GM12872 (cell line): ENCODE data around the gene MEOX2.

Experiments
- TF ChIP-seq, protein P1 (sequence below): IDR thresholded peaks from 3 replicates; pipeline ENCODE4 v1.5.1; 2011; ENCODE audit warnings: low read depth, mild to moderate bottlenecking, low read length, moderate library complexity; ENCODE audit not compliant: insufficient read depth

Gene MEOX2

DNA sequence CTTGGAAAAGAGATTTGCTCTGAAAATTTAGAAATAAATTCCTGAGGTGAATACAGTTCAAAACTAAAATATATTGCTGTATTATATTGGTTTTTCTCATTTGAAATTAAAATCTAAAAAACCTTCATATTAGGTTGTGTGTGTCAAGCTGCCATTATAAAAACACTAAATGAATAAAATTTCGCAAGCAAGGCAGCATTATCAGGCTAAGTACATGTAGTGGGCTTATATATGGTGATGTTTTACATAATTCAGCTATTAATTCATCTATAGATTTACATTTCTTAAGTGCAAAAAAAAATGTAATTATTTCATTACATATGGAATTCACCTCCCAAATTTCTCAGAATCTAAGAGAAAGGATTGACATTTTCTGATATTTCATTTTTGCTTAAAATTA, 5.3 kb downstream of the MEOX2 start:
- TF ChIP-seq, protein P1, sequence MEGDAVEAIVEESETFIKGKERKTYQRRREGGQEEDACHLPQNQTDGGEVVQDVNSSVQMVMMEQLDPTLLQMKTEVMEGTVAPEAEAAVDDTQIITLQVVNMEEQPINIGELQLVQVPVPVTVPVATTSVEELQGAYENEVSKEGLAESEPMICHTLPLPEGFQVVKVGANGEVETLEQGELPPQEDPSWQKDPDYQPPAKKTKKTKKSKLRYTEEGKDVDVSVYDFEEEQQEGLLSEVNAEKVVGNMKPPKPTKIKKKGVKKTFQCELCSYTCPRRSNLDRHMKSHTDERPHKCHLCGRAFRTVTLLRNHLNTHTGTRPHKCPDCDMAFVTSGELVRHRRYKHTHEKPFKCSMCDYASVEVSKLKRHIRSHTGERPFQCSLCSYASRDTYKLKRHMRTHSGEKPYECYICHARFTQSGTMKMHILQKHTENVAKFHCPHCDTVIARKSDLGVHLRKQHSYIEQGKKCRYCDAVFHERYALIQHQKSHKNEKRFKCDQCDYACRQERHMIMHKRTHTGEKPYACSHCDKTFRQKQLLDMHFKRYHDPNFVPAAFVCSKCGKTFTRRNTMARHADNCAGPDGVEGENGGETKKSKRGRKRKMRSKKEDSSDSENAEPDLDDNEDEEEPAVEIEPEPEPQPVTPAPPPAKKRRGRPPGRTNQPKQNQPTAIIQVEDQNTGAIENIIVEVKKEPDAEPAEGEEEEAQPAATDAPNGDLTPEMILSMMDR = no peak

DNA sequence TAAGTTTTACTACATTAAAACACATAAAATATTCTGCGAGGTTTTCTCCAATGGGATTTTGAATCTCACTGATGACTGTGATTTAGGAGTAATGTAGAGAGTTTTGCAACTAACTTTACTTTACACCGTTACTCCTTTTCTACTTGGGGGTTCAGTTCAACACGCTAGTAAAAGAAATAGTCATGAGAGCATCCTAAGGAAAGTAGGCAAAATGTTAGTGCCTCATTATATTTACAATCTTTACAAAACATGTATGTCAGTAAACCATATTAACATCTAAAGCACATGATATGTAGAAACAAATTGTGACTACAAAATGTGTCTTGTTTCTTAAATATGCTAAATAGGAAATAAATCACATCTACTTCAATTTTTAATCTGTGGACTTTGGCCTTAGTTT, 6.0 kb downstream of the MEOX2 start:
- TF ChIP-seq, protein P1 = no peak

DNA sequence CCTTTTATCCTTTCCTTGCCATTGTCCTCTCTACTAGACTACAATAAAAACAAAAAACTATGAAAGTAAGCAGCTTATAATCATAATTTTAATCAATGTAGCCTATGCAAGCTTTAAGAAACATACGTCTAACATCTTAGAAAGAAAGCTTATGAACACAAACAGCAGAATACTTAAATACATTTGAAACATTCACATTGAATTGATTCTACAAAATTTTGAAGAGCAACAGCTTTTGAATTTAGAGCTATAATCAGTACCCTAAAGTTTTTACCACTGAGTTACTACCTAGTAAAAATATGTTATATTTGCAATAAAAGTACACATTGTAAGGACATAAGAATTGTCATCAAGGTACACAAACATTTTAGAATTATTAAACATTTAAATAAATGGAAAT, 7.2 kb downstream of the MEOX2 start:
- TF ChIP-seq, protein P1 = no peak

DNA sequence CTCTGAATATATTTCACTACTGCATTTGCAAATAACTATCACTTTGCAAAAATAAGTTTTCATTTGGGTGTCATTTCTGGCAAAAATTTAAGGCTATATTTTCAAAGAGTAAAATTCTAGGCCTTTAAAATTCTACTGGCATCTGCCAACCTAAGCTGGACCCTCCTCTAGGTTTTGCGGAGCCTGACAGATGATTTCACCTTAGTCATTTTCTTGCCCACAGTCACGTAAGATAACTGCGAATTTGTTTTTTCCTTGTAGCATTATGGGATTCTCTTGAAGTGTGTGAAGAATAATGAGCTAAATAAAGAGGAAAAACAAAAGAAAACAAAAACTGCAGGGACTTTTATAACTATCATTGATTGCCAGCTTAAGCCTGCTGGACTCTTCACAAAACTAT, 7.8 kb downstream of the MEOX2 start:
- TF ChIP-seq, protein P1 = no peak

DNA sequence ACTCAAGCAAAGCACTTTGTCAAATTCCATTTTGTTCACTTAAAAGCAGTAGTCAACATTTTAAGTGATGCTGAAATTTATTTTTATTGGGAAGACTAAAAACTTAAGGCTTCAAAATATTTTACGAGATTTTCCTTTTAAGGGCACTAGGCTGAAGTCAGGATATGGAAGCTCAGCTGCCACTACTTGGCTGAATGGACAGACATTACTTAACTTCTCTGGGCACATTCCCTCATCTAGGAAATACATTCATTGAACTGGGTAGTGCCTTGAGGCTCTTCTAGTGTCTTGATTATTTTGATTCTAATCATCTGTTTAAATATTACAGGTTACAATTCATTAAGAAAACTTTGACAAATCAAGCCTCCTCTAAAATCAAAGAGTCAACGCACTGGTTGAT, 11.1 kb downstream of the MEOX2 start:
- TF ChIP-seq, protein P1 = no peak

DNA sequence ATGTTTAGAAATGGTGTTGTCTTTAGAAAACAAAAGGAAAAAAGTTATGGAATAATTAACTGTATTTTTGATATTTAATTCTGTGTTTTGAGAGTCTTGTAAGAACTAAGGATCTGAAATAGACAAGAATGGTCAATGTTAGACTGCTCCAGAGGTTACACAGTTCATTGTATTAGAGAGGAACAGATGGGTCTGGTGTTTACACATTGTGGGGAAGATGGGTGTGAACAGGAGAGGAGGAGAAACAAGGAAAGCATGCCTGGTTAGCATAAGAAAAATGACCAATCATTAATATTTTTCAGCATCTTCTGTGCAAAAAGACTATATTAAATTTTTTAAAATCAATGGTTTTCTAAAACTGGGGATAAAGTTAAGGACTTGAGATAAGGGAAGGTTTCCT, 11.9 kb downstream of the MEOX2 start:
- TF ChIP-seq, protein P1 = no peak

DNA sequence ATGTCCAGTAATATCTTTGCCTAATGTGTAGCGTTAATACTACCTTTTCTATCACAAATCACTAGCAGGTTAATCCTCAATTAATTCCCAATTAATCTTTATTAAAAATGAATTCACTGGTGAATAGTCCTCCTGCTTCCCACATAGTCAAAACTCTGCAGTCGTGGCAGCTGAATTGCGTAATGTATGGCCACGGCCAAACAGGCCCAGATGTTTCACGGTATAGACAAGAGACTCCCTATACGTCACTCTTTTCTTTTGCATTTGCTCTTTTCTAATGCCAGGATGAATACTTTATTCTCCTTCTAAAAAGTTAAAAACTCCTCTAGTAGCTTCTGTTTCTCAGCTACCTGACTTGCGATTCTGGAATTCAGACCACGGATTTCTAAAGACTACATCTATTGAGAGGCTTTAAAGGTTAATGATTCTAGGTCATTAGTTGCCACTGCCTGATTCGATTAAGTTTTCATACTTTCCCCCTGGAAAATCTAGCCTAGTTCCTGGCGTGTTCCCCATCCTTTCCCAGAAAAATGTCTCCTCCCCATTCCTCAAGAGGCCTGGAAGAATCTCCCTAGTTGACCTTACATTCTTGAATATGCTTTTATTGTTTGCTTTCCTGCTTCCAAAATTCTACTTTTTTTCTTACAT, 16.9 kb downstream of the MEOX2 start:
- TF ChIP-seq, protein P1 = no peak
